Ishikawa (cell line): ENCODE data around the gene DGKZ.

Source experiments
- CEBPB ChIP-seq: IDR thresholded peaks from 2 replicates; pipeline ENCODE4 v1.6.1; 2012
- CREB1 ChIP-seq: IDR thresholded peaks from 2 replicates; pipeline ENCODE4 v1.6.1; 2012; ENCODE audit warnings: low read depth
- EGR1 ChIP-seq: IDR thresholded peaks from 2 replicates; pipeline ENCODE4 v1.6.1; 2012
- EP300 ChIP-seq: IDR thresholded peaks from 2 replicates; pipeline ENCODE4 v1.6.1; 2012; ENCODE audit warnings: borderline replicate concordance
- FOXM1 ChIP-seq: IDR thresholded peaks from 2 replicates; pipeline ENCODE4 v1.6.1; 2012; ENCODE audit warnings: low read depth, borderline replicate concordance
- MAX ChIP-seq: IDR thresholded peaks from 2 replicates; pipeline ENCODE4 v1.6.1; 2012
- NFIC ChIP-seq: IDR thresholded peaks from 2 replicates; pipeline ENCODE4 v1.6.1; 2012
- RAD21 ChIP-seq: IDR thresholded peaks from 2 replicates; pipeline ENCODE4 v1.6.1; 2012; ENCODE audit warnings: low read depth
- REST ChIP-seq: IDR thresholded peaks from 2 replicates; pipeline ENCODE4 v1.6.1; 2012; ENCODE audit warnings: low read depth, mild to moderate bottlenecking
- TAF1 ChIP-seq: IDR thresholded peaks from 2 replicates; pipeline ENCODE4 v1.6.1; 2012; ENCODE audit warnings: low read depth, mild to moderate bottlenecking
- TCF12 ChIP-seq: IDR thresholded peaks from 2 replicates; pipeline ENCODE4 v1.6.1; 2012; ENCODE audit warnings: low read depth
- TEAD4 ChIP-seq: IDR thresholded peaks from 2 replicates; pipeline ENCODE4 v1.6.1; 2012
- USF1 ChIP-seq: IDR thresholded peaks from 2 replicates; pipeline ENCODE4 v1.6.1; 2012
- YY1 ChIP-seq: IDR thresholded peaks from 2 replicates; pipeline ENCODE4 v1.6.1; 2012; ENCODE audit warnings: low read depth
- ZBTB7A ChIP-seq: IDR thresholded peaks from 2 replicates; pipeline ENCODE4 v1.6.1; 2012; ENCODE audit warnings: low read depth

The DGKZ gene

GRCh38 chr11:46421257-46421880 lies 74.1 kb downstream of the DGKZ start:
- no peak for TF ChIP-seq TAF1
- no peak for TF ChIP-seq TCF12
- no peak for TF ChIP-seq EGR1
- TF ChIP-seq RAD21: no peak
- no peak for TF ChIP-seq TEAD4
- TF ChIP-seq USF1: no peak

GRCh38 chr11:46422588-46422987 lies 75.3 kb downstream of the DGKZ start:
- TF ChIP-seq YY1 (no peak), FOXM1 (no peak), TCF12 (no peak), NFIC (no peak), TAF1 (no peak), TEAD4 (no peak), CREB1 (no peak), RAD21 (no peak), ZBTB7A (no peak), MAX (no peak), EGR1 (no peak), REST (no peak), CEBPB (no peak), EP300 (no peak), USF1 (no peak)

- TF ChIP-seq TEAD4 (no peak), EP300 (no peak), CEBPB (no peak), NFIC (no peak), YY1 (no peak), USF1 (no peak), MAX (no peak), TCF12 (no peak), TAF1 (no peak), FOXM1 (no peak), ZBTB7A (no peak), REST (no peak), CREB1 (no peak), RAD21 (no peak), EGR1 (no peak)
Measured at GRCh38 chr11:46426233-46426991, 79.1 kb downstream of the DGKZ start.

- no peak for TF ChIP-seq TCF12
- TF ChIP-seq ZBTB7A: no peak
- TF ChIP-seq CREB1: no peak
- TF ChIP-seq YY1: no peak
- TF ChIP-seq REST: no peak
- no peak for TF ChIP-seq FOXM1
- TF ChIP-seq NFIC: no peak
- TF ChIP-seq TEAD4: no peak
- TF ChIP-seq USF1: no peak
- TF ChIP-seq EP300: no peak
- TF ChIP-seq MAX: no peak
- no peak for TF ChIP-seq TAF1
- TF ChIP-seq CEBPB: no peak
- TF ChIP-seq EGR1: no peak
- no peak for TF ChIP-seq RAD21
Measured at GRCh38 chr11:46427364-46427763, 80.1 kb downstream of the DGKZ start.
